ENCODE results near the gene TMED10.
A peak's percentile ranks its signal among the peaks of the same experiment; 100 is the strongest.
"Not testable (repeated sequence)": the region's sequence is repeated elsewhere in the genome, so short reads cannot be mapped to it uniquely, and the experiment has no call there.

TMED10 gene

DNA sequence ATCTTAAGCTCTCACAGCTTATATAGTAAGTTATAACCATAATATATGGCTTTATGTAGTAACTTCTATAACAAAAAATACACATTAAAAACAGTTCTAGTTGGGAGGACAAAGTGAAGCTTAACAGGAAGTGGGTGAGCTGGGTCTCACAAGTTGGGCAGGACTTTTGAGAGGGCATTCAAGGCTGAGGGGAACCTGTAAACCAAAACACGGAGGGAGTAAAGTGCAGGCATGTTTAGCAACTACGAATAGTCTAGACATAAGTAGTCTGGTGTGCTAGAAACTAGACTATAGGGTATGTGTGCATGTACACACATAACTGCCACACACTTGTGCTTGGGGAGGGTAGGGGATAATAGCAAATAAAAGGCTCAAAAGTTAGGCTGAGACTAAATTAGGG lies 35.4 kb downstream of the TMED10 start:
- FAIRE-seq, result no peak
- no peak for TF ChIP-seq POLR2A (IDR thresholded peaks at IDR 0.05; ENCODE audit: low read depth, low read length)
- DNase-seq (ENCODE audit: insufficient read length, low spot score), result no peak

DNA sequence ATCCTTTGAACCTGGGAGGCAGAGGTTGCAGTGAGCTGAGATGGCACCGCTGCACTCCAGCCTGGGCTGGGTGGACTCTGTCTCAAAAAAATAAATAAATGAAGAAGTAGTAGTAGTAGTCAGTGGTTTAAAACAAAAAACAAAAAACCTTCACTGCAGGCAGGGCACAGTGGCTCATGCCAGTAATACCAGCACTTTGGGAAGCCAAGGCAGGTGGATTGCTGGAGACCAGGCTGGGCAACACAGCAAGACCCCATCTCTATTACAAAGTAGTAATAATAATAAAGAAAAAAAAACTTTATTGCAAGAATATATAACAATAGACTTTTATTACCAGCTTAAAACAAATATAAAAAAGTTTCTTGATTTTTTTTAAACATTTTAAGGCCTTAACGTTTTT lies 35.8 kb downstream of the TMED10 start:
- DNase-seq (ENCODE audit: insufficient read length, low spot score) (no peak), FAIRE-seq (no peak)
- TF ChIP-seq POLR2A (IDR thresholded peaks at IDR 0.05; ENCODE audit: low read depth, low read length), result no peak

DNA sequence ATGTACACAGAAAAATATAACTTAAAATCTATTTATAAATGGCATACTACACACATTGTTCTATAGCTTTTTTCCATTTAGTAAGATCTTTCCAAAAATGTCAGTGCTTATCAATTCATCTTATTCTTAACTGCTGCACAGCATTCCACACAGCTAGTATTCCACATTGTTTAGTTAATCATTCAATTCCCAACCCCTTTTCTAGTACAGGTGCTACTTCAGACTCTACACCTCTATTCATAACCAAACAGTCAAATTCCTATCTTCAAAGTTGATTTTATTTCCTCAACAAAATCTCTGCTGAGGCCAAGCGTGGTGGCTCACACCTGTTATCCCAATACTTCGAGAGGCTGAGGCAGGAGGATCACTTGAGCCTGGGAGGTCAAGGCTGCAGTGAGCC lies 37.2 kb downstream of the TMED10 start:
- FAIRE-seq, result no peak
- no peak for TF ChIP-seq POLR2A (IDR thresholded peaks at IDR 0.05; ENCODE audit: low read depth, low read length)
- no peak for DNase-seq (ENCODE audit: insufficient read length, low spot score)

DNA sequence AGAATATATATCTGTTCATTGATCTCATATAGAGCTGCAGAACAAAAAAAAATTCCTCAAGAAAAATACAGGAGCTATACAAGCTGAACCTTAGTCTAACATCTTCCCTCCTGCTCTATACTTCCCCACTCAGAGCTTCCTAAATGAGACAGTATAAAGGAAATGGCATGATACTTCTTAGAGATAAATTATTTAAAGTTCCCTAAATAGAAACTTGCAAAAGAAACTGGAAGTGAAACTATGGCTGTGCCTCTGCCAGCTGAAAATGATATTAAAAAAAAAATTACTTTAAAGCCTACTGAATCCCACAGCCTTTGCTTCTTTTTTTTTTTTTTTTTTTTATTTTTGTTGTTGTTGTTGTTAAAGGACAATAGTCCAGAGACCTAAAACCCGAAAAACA lies 37.9 kb downstream of the TMED10 start:
- DNase-seq (ENCODE audit: insufficient read length, low spot score), result no peak
- TF ChIP-seq POLR2A (IDR thresholded peaks at IDR 0.05; ENCODE audit: low read depth, low read length), result no peak
- FAIRE-seq, result no peak

DNA sequence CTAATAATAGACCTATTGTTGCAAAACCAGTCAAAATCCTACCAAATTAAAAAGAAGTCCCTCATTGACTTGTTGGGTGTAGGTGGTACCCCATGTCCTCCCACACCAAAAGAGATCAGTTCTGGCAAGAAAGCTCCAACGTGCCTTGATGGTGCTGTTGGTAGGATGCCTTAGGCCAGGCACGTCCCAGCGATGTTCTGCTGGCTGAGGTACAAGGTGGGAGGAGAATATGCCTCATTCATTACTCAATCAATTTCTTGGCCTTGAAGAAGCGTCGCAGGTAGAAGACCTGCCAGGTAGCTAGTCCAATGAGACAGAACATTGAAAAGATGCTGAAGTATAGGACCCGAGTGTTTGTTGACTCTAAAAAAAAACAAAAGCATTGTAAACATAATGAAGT lies 41.8 kb downstream of the TMED10 start:
- TF ChIP-seq POLR2A (IDR thresholded peaks at IDR 0.05; ENCODE audit: low read depth, low read length), result no peak
- DNase-seq (ENCODE audit: insufficient read length, low spot score) (no peak), FAIRE-seq (no peak)

DNA sequence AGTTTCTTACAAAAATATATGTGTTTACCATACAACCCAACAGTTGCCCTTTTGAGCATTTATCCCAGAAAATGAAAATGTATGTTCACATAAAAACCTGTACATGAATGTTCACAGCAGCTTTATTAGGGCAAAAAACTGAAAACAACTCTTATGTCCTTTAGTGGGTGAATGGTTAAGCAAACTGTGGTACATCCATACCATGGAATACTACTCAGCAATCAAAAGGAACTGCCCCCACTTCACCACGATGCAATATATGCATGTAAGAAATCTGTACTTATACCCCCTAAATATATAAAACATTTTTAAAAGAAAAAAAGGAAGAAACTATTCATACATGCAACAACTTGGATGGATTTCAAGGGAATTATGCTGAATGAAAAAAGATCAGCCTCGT lies 42.8 kb downstream of the TMED10 start:
- DNase-seq (ENCODE audit: insufficient read length, low spot score) (no peak), FAIRE-seq (no peak)
- TF ChIP-seq POLR2A (IDR thresholded peaks at IDR 0.05; ENCODE audit: low read depth, low read length), result no peak

DNA sequence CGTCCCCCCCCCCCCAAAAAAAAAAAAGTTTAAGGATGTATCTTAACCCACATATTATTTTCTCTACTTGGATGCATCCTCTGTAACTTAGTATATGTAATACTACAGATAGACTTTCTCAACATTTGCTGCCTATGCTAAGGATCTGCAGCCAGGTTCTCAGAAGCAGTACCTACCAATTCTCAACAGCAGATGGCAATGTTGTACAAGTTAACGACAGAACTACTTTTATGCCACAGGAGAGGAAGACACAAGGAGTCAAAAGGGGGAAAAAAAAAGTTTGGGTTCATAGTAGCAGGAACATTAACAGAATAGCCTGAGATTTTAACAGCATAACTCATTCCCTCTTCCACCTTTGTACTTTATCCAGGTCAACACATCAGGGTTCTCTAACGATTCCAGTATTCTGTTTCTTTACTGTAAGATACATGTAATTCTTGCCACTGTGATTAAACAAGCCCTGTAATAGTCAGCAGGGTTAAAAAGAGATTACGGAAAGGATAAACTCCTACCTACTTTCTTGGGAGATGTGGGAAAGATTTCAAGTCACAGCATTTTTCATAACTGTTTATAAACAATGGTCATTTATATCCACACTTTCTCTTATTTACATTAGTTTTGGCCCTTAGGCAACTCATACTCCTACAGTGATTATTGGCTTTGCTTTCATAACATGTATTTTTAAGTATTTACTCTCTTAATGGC lies 43.9 kb downstream of the TMED10 start:
- TF ChIP-seq POLR2A (IDR thresholded peaks at IDR 0.05; ENCODE audit: low read depth, low read length), result no peak
- no peak for DNase-seq (ENCODE audit: insufficient read length, low spot score)
- FAIRE-seq, result peak; percentile 99

DNA sequence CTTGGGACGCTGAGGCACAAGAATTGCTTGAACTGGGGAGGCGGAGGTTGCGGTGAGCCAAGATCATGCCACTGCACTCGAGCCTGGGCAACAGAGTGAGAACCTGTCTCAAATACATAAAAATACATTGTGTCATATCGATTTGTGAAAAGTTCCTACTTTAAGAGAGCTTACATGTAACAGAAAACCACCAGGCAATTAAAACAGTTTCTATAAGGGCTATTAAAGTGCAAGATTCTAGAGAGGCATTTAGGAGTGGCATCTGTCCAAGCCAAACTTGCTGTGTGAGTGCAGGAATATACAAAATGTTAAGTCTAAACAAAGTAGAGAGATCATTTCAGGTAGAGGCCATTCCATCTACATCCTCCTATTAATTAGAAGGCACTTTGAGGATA lies 47.8 kb downstream of the TMED10 start:
- DNase-seq (ENCODE audit: insufficient read length, low spot score) (no peak), FAIRE-seq (no peak)
- TF ChIP-seq POLR2A (IDR thresholded peaks at IDR 0.05; ENCODE audit: low read depth, low read length), result no peak

DNA sequence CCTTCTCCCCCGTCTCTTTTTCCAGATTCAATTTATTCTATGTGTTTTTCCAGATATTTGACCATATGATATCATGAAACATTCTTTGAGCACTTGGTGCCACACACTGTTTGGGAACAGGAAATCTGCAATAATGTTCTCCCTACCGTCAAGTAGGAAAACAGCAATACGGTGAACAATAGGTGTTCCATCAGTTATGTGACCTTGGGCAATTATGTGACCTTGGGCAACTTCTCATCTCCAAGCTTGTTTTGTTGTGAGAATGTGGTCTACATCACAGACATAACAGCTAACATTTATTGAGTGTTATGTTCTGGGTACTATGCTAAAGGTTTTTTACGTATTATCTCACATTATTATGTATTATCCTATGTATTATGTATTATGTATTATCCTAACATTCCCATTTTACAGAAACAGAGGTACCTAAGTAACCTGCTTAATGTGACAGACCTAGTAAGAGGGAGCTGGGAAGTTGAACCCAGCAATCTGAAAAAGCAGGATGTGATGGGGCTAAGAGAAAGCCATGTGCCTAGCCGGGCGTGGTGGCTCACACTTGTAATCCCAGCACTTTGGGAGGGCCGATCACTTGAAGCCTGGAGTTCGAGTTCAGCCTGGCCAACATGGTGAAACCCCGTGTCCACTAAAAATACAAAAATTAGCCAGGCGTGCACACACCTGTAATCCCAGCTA lies 48.4 kb downstream of the TMED10 start:
- no peak for FAIRE-seq
- no peak for DNase-seq (ENCODE audit: insufficient read length, low spot score)
- no peak for TF ChIP-seq POLR2A (IDR thresholded peaks at IDR 0.05; ENCODE audit: low read depth, low read length)

DNA sequence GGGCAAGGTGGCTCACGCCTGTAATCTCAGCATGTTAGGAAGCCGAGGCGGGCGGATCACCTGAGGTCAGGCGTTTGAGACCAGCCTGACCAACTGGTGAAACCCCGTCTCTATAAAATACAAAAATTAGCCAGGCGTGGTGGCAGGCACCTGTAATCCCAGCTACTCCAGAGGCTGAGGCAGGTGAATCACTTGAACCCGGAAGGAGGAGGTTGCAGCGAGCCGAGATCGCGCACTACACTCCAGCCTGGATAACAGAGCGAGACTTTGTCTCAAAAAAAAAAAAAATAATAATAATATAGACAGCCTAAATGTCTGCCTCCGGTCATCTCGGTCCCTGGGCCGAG lies 49.0 kb downstream of the TMED10 start:
- not testable (repeated sequence) for FAIRE-seq; DNase-seq (ENCODE audit: insufficient read length, low spot score)

DNA sequence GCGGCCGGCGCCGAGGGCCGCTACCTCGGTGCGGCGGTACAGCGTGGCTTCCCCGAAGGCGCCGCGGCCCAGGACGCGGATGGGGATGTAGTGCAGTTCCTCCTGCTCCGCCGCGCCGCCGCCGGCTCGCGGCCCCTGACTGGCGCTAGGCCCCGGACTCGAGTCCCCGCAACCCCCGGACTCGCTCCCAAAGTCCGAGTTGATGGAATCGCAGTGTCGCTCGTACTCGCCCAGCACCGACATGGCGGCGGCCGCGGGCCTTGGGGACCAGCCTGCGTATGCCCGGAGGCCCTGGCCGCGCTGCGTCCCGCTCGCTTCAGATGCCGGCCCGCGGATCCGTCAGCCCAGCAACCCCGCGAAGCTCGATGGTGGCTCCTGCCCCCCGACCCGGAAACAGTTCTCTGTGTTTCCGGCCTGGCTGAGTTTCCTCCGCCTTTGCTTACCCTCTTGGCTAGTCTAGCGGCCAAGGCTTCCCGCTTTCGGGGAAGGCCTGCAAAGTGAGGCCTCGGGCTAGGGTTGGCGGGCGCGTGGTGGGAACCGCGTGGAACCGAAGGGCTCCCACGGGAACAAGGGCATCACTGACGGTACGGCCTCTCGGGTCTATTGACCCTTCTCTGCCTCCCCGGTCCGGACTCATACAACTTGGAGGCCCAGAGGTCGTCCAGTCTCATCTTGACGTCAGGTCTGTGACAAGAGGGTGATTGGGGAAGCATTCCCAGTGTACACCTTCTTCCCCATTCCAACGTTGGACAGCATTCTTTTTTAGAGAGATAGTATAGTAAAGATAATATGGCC lies 49.5 kb downstream of the TMED10 start, which contains the start of gene NEK9:
TSS of gene NEK9 (minus strand) at position 370 of the 795 bp plus-strand sequence. CDS start at position 243, 127 bp downstream.
- DNase-seq (ENCODE audit: insufficient read length, low spot score), result peak; percentile 52

DNA sequence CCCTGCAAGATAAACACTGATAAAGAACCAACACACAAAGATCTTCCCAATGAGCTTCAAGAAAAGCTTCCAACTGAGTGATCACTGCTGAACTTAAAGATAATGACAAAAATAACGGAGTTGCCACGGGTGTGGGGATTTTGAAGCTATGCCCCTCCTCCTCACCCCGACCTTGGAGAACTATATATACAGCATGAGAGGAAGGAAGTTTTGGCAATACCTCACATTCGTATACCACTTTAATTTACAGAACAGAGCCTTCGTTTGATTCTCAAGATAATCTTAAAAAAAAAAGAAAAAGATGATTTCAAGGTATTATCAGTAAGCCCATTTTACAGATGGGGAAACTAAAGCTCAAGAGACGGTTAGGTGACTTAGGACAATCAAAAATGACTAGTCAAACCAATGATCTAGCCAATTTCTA lies 50.3 kb downstream of the TMED10 start:
- DNase-seq (ENCODE audit: insufficient read length, low spot score) (no peak), FAIRE-seq (no peak)

More for the DNA sequence above, 49.5 kb downstream of the TMED10 start, which contains the start of gene NEK9:
- TF ChIP-seq POLR2A (IDR thresholded peaks at IDR 0.05; ENCODE audit: low read depth, low read length), result peak; percentile 65
- FAIRE-seq, result peak; percentile 20

DNA sequence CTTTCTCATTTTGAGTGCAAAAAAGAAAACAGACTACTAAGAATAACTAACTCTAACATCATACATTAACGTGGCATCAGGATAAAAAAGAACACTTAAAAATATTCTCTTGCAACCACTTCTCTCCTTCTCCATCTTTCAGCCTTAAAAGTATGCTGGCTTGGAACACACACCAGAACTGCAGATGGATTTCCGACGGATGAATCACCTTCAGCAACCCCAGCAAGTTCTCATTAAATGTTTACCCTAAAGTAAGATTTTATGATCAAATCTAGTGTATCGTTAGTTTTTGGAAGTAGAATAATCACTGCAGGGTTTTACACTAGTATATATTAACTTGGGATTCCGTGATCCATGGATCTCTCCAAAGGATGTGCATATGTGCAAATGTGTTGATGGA lies 50.8 kb downstream of the TMED10 start:
- peak; percentile 64 for FAIRE-seq
- DNase-seq (ENCODE audit: insufficient read length, low spot score), result no peak
- no peak for TF ChIP-seq POLR2A (IDR thresholded peaks at IDR 0.05; ENCODE audit: low read depth, low read length)

More for the DNA sequence above, 50.3 kb downstream of the TMED10 start:
- TF ChIP-seq POLR2A (IDR thresholded peaks at IDR 0.05; ENCODE audit: low read depth, low read length), result no peak

DNA sequence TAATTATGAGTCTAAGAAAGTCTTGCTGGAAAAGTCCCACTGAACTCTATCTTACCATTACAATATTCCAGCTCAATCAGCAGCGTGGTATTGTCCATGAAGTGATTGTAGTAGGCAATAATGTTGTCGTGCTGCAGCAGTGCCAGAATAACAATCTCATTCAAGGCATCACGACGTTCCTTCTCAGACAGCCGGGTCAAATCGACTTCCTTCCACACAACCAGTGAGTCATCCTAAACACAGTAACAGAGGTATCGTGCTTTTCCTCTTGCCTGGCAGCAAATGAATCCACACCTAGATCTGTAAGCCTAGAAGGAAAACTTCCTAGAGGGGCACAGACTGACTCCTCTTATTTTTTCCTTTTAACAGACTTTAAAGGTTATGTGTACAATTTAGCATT lies 52.4 kb downstream of the TMED10 start:
- FAIRE-seq, result peak; percentile 84

More for the DNA sequence above, 52.4 kb downstream of the TMED10 start:
- no peak for TF ChIP-seq POLR2A (IDR thresholded peaks at IDR 0.05; ENCODE audit: low read depth, low read length)
- DNase-seq (ENCODE audit: insufficient read length, low spot score), result peak; percentile 46

Data from H54 (cell line).